Measurements from ENCODE around the gene NDE1. TPM values are rescaled to one million over a fixed set of nuclear protein-coding genes. Genes with fewer than 3 reads are reported as not detected.

The NDE1 gene
- total and polyA plus RNA-seq, 9 of the 15 experiments (the other 6 are each of a cell fraction or from before 2014, with no cell fraction given), result 3.1 to 59.9 (median 30.0) TPM

DNA sequence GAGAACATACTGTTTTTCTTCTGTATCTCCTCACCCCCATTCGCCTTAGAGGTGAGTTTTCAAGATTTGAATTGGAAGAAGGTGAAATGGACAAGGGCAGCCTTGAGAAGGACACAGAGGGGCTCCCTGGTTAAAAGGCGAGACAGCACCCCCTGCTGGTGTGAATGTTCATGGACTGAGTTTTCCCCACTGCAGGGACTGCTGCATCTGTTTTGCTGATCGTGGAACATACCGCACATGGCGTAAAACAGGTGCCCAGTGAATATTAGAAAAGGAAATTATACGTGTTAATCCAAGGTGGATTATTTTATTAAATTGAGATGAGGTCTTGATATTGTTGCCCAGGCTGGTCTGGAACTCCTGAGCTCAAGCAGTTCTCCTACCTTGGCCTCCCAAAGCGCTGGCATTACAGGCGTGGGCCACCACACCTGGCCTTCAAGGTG lies 54.5 kb downstream of the NDE1 start (continued):
- TF ChIP-seq SIX5 (IDR thresholded peaks at IDR 0.05; ENCODE audit: borderline replicate concordance in 1 of 2, insufficient read depth in 1 of 2, low read depth in 1 of 2, low read length in 2 of 2), result no peak
- TF ChIP-seq GABPA (tag; conservative IDR thresholded peaks at IDR 0.05; ENCODE audit: low read depth), result no peak
- no peak for TF ChIP-seq NR2C1 (IDR thresholded peaks at IDR 0.05)
- no peak; the same call in 1 of the 2 replicates for TF ChIP-seq NR2C1 (tag; IDR thresholded peaks at IDR 0.05)
- no peak for TF ChIP-seq TCF7 (IDR thresholded peaks at IDR 0.05; ENCODE audit: borderline replicate concordance)
- TF ChIP-seq, protein P1, sequence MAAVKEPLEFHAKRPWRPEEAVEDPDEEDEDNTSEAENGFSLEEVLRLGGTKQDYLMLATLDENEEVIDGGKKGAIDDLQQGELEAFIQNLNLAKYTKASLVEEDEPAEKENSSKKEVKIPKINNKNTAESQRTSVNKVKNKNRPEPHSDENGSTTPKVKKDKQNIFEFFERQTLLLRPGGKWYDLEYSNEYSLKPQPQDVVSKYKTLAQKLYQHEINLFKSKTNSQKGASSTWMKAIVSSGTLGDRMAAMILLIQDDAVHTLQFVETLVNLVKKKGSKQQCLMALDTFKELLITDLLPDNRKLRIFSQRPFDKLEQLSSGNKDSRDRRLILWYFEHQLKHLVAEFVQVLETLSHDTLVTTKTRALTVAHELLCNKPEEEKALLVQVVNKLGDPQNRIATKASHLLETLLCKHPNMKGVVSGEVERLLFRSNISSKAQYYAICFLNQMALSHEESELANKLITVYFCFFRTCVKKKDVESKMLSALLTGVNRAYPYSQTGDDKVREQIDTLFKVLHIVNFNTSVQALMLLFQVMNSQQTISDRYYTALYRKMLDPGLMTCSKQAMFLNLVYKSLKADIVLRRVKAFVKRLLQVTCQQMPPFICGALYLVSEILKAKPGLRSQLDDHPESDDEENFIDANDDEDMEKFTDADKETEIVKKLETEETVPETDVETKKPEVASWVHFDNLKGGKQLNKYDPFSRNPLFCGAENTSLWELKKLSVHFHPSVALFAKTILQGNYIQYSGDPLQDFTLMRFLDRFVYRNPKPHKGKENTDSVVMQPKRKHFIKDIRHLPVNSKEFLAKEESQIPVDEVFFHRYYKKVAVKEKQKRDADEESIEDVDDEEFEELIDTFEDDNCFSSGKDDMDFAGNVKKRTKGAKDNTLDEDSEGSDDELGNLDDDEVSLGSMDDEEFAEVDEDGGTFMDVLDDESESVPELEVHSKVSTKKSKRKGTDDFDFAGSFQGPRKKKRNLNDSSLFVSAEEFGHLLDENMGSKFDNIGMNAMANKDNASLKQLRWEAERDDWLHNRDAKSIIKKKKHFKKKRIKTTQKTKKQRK (IDR thresholded peaks at IDR 0.05; ENCODE audit: borderline replicate concordance, low read depth, low read length), result no peak
- no peak for TF ChIP-seq ZFP1 (CRISPR knock-in tag; IDR thresholded peaks at IDR 0.05)
- no peak for TF ChIP-seq ZNF431 (CRISPR knock-in tag; IDR thresholded peaks at IDR 0.05)
- no peak for TF ChIP-seq LARP7 (IDR thresholded peaks at IDR 0.05)
- no peak for TF ChIP-seq MCM3 (IDR thresholded peaks at IDR 0.05)
- TF ChIP-seq SRSF3 (IDR thresholded peaks at IDR 0.05; ENCODE audit: insufficient read depth, low read length), result no peak
- no peak for TF ChIP-seq THRAP3 (IDR thresholded peaks at IDR 0.05; ENCODE audit: borderline replicate concordance)
- TF ChIP-seq DDX20 (tag; IDR thresholded peaks at IDR 0.05; ENCODE audit: low read depth), result no peak
- no peak for TF ChIP-seq RBM22 (IDR thresholded peaks at IDR 0.05; ENCODE audit: low read depth, low read length, poor library complexity, severe bottlenecking)
- no peak for TF ChIP-seq PTBP1 (IDR thresholded peaks at IDR 0.05; ENCODE audit: low read depth, low read length)
- no peak for TF ChIP-seq ZC3H8 (IDR thresholded peaks at IDR 0.05)
- TF ChIP-seq RB1 (IDR thresholded peaks at IDR 0.05; ENCODE audit: low read depth), result no peak
- no peak for TF ChIP-seq HMG20B (CRISPR knock-in tag; IDR thresholded peaks at IDR 0.05)
- TF ChIP-seq ZNF407 (IDR thresholded peaks at IDR 0.05; ENCODE audit: low read depth), result no peak
- TF ChIP-seq ZNF668 (CRISPR knock-in tag; IDR thresholded peaks at IDR 0.05), result no peak
- no peak for TF ChIP-seq FOXJ3 (CRISPR knock-in tag; IDR thresholded peaks at IDR 0.05)
